ENCODE measurements around the gene SLC5A12. TPM values are rescaled to one million over a fixed set of nuclear protein-coding genes. Genes with fewer than 3 reads are reported as not detected.

SLC5A12 gene
- total and polyA plus RNA-seq, 12 donors = 0.03 to 0.33 (median 0.12) TPM; not detected in 8

- H3K9me3 ChIP-seq (replicated peaks in 1 of 3) = no peaks in the 10 kb centered on the region
- intact Hi-C loops (cut with DNase I) = no loop called here
- no peaks in the 10 kb centered on the region for H3K27me3 ChIP-seq
- DNase-seq = no peak
- H3K4me3 ChIP-seq = no peak overlapping the region
- H3K27ac ChIP-seq = no peak overlapping the region
- WGBS, 4 donors = 81 to 85% (median 85%) methylated on average over 3 of the region's 3 CpGs
- TF ChIP-seq POLR2A (IDR thresholded peaks at IDR 0.05) (no peak), CTCF (IDR thresholded peaks at IDR 0.05) (no peak)
- H3K36me3 ChIP-seq (replicated peaks in 1 of 2) = no peaks in the 10 kb centered on the region
- H3K4me1 ChIP-seq (replicated peaks in 1 of 2) = no peaks in the 10 kb centered on the region
Measured at GRCh38 chr11:26764825-26765224, 43.0 kb upstream of the SLC5A12 start.

- no peak for DNase-seq
- intact Hi-C loops (cut with DNase I) = no loop called here
- H3K4me1 ChIP-seq (replicated peaks in 1 of 2) = no peaks in the 10 kb centered on the region
- no peaks in the 10 kb centered on the region for H3K27me3 ChIP-seq
- 86 to 94% (median 89%) methylated on average over 5 of the region's 5 CpGs for WGBS, 4 donors
- no peak overlapping the region for H3K27ac ChIP-seq
- H3K4me3 ChIP-seq = no peak overlapping the region
- H3K9me3 ChIP-seq (replicated peaks in 1 of 3) = no peaks in the 10 kb centered on the region
- TF ChIP-seq POLR2A (IDR thresholded peaks at IDR 0.05) (no peak), CTCF (IDR thresholded peaks at IDR 0.05) (no peak)
- H3K36me3 ChIP-seq (replicated peaks in 1 of 2) = no peaks in the 10 kb centered on the region
Measured at GRCh38 chr11:26764315-26764714, 42.5 kb upstream of the SLC5A12 start.

- Histone ChIP-seq H3K4me3 (no peak overlapping the region), H3K27ac (no peak overlapping the region), H3K4me1 (replicated peaks in 1 of 2) (no peaks in the 10 kb centered on the region), H3K27me3 (no peaks in the 10 kb centered on the region), H3K36me3 (replicated peaks in 1 of 2) (no peaks in the 10 kb centered on the region), H3K9me3 (replicated peaks in 1 of 3) (no peaks in the 10 kb centered on the region)
- WGBS, 4 donors = 73 to 85% (median 82%) methylated on average over 5 of the region's 5 CpGs
- intact Hi-C loops (cut with DNase I) = no loop called here
- no peak for DNase-seq
- no peak for TF ChIP-seq CTCF (IDR thresholded peaks at IDR 0.05)
- TF ChIP-seq POLR2A (IDR thresholded peaks at IDR 0.05) = no peak
Measured at GRCh38 chr11:26762089-26762488, 40.2 kb upstream of the SLC5A12 start.

- TF ChIP-seq POLR2A (IDR thresholded peaks at IDR 0.05) (no peak), CTCF (IDR thresholded peaks at IDR 0.05) (no peak)
- Histone ChIP-seq H3K9me3 (replicated peaks in 1 of 3) (no peaks in the 10 kb centered on the region), H3K4me1 (replicated peaks in 1 of 2) (no peaks in the 10 kb centered on the region), H3K36me3 (replicated peaks in 1 of 2) (no peaks in the 10 kb centered on the region), H3K4me3 (no peak overlapping the region), H3K27ac (no peak overlapping the region), H3K27me3 (no peaks in the 10 kb centered on the region)
- no peak for DNase-seq
- WGBS, 4 donors = 74 to 88% (median 80%) methylated on average over 4 of the region's 4 CpGs
- intact Hi-C loops (cut with DNase I) = no loop called here
Measured at GRCh38 chr11:26761361-26761809, 39.5 kb upstream of the SLC5A12 start.
